Stimulated activated CD8-positive, alpha-beta memory T cell treated with anti-CD3 and anti-CD28 coated beads, Interleukin-12 subunit alpha, Interleukin-12 subunit beta, amount 100 ng/mL, for 4 hours (primary cell): ENCODE results near the gene YEATS2.
A peak's percentile ranks its signal among the peaks of the same experiment; 100 is the strongest.

Experiments
- DNase-seq: peaks from one replicate; pipeline ENCODE4 v3.0.0-alpha.2; 2020; ENCODE audit warnings: low read depth

The YEATS2 gene

DNA sequence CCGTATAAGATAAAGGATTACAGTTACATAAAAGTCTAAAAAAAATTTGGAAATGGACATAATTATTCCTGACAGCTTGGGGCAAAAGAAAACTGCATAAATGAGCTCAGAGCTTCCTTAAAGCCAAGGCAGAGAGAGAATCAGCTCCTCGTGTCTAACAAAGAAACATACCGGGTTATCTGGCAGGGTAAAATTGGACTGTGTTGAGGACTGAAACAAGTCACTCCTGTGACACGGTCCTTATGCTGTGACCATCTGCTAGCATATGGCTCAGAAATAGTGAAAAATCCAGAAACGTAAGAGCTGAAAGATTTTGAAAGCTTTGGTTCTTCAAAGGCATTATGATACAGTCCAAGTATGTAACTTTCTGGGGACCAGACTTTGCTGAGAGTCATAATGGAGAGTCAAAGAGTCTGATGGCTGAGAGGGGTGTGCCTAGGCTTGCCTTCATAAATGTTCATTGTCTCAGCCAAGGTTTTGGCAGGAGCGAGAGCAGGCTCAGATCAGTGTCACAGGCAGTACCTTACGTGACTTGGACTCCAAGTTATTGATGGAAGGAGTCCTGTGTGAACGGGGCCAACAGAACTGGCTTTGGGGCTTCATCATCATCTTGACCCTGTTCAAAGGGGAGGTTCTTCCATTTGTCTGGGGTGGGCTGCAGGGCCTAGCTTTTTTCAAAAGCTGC lies 115.3 kb downstream of the YEATS2 start:
- DNase-seq: no peak

DNA sequence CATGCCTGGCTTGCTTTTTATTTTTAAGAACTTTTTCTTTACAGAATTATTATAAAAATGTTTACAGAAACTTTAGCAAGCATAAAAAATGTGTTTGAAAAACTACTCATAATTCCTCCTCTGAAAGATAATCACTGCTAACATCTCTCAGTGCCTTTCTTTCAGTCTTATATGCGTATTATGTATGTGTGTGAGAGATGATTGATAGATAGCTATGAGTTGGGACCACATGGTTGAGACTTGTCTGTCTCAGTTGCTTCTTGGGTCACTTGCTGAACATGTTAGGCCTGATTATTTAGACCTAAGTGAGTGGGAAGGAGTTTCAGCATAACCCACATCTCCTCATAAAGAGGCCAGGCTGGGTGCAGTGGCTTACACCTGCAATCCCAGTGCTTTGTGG lies 116.6 kb downstream of the YEATS2 start:
- DNase-seq: no peak

DNA sequence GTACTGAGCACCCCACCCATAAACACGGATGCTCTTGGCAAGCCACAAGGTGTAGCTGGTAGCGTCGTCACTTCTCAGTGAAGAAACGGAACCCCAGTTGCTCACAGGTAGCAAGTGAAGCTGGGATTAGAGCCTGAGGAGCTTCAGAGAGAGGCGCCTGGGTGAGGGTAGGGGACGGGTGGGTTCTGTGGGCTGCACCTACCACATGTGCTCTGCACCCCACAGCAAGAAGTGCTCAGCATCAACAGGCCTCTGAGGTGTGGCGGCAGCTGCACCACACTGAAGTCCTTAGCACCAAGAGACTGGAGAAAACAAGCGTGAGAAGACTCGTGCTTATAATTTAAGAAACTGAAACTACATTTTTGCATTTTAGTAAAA lies 118.0 kb downstream of the YEATS2 start:
- no peak for DNase-seq

DNA sequence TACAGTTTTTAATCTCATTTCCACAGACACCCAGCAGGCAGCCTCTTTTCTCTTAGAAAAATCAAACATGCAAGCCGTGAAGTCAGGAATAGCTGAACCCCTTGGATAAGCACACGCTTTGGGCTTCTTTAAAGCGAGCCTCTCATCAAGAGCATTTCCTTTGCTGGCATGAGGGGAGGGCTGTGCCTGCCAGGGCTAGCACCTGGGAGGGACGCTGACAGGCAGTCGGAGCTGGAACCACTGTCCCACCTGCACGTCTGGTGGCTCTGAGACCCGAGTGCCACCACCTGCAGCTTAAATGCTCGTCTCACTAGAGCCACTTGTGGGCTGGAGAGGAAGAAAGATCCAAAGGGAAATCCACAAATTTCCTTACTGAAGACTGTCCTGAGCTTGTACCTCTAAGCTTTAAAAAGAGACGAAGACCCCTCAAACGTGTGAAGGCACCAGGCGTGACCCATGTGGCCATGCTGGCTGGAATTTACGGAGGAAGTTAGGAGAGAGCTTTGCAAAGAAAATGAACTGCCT lies 118.4 kb downstream of the YEATS2 start:
- DNase-seq: no peak

DNA sequence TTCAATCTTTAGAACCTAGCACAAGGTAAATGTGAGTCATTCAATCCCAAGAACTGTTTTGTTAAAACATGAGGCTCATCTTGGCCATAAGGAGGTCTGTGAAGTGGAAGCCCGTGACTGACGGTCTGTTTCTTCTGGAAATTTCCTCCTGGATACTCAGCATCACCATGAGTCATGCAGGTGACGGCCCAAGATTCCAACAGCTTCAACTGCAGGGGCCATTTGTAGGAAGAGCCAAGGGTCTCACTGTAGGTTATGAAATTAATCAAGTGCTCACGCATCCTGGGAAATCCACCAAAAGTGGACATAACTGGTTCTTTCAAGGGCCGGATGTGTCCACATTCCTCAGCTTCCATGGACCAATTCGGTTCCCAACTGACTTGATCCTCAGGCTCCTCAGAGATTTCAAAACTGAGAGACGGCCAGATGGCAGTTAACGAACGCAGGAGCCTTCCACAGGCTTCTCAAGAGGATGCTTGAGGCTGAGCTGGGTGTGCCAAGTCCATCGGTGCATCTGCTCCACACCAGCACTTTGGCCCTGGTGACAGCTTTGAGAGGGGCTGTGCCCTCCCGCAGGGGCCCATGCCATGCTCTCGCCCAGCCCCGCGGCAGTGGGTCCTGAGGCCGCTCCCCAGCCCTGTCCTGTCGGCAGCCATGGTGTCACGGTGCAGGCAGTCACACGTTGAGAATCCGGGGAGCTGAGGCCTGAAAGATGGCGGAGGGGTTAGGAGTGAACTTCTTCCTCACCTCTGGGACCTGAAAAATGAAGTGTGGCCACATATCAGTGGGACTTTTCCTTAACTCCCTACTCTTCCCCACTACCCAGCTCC lies 119.3 kb downstream of the YEATS2 start:
- DNase-seq: no peak

DNA sequence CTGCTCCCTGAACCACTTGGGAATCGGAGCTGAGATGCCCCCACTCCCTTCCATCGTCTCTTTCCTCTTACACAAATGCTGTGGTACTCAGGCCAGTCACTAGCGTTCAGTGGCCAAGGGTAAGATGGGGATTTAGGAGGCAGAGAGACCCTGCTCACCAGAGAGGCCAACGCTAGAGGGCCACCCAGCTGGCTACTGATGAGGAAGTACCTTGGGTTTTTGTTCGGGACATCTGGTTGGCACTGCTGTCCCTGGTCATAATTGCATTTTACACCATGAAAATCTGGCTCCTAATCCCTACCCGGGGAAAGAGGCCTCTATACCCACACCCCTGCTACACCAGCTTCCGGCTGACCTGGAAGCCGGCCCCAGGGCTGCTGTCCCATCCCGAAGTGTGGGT lies 120.0 kb downstream of the YEATS2 start:
- DNase-seq: no peak

DNA sequence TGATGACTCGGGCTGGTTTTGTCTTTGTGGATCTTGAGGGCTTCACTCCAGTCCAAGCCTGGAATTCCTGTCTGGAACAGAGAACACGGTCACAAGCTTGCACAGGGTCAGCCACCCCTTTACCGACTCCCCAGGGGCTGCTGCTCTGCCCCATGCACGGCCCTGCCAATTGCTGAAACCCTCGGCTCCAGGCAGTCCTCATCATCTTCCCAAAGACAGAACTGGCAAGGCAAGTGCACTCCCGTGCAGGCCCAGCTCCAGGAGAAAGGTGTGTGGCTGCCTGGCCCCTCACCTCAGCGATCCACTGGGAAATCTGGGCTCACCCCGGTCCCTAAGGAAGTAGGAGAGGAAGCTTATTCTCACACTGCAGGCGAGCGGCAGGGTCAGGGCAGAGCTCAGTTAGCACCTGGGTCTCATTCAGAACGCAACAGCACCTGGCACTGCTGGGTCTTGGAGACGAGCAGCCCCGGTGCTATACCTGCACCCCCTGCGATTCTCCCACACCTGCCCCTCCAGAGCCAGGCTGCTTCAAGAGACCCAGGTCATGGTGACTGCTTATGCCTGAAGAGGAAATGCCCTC lies 120.5 kb downstream of the YEATS2 start:
- no peak for DNase-seq

DNA sequence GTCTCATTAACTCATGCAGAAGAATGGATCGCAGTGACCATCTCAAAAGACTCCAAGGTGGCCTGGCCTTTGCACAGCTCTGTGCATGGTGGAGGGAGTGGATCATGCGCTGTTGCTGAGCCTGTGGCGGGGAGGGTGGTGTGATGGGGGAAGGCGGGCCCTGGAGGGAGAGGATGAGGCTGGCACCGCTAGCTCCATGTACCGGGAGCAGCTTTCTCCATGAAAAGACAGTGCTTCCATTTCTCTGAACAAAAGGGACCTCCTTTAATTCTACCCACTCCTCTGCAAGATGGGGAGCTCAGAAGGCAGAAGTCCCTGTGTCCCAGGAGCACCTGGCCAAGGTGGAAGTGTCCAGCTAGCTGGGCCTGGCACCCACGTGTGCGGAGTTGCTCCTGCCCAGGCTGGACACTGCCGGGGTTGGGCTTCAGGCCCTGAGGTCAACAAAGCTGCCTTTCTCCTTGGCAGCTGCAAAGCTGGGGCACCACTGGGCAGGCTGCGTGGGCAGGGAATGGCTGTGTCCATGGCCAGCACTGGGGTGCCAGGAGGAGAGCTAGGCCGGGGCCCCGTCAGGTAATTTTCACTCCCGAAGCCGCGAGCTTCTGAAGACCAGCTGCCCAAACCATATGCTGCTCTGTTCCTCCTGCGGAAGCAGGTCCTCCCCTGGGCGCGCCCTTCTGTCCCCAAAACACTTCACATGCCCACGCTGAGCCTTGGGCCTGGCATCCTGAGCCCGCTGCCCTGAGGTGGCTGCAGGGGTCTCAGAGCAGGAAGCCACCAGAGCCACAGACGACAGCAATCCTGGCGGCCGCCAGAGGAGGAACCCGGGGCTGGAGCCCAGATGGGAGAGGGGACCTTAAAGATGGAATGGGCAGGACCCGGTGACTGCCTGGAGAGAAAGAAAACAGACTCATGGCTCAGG lies 121.4 kb downstream of the YEATS2 start:
- no peak for DNase-seq

DNA sequence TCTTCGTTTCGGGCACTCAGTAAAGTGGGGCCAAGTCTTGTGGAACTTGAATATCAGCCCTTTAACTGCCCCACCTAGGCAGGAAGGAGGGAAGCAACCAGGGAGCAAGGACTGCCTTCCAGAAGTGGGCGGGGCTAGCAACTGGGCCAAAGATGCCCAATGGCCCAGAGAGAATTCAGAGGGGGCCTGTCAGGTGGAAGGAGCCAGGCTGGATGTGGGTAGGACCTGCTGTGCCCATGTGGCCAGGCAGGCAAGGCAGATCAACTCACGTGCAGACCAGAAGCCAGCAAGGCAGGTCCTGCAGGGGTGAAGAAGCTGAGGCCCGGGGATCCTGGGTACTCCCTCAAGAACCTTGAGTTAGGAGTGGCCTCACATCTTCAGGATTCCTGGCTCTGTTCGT lies 122.2 kb downstream of the YEATS2 start:
- DNase-seq: no peak

DNA sequence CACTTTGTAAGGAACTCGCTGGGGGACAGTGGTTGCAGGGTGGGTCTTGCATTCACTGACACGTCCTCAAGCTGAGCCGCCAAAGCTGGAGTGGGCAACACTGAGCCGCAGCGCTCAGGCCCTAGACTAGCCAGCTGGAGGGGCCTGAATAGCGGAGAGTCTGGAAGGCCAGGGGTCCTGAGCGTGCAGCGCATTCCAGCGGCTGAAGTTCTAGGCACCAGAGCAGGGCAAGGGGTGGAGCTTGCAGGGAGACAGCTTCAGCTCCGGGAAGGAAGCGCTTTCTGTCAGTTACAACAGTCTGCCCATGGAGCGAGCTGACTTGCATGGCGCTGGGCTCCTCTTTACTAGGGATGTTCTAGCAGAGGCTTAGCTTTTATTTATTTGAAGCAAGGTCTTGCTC lies 125.0 kb downstream of the YEATS2 start:
- no peak for DNase-seq

DNA sequence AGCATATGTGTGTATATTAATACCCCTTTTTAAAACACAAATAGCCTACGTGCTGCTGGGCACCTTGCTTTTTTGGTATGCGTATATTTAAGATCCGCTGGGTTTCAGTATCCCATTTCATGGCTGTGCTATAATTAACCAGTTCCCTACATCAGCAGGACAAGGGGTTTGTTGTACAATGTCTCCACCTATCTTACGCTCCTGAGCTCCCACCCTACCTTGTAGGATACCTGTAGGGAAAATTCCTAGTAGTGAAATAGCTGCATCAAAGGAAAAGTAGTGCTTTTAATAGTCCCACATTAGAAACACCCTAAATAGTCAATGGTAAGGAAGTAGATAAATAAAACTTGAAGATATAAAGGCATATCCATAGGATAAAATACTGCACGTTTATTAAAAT lies 126.4 kb downstream of the YEATS2 start:
- DNase-seq: no peak

DNA sequence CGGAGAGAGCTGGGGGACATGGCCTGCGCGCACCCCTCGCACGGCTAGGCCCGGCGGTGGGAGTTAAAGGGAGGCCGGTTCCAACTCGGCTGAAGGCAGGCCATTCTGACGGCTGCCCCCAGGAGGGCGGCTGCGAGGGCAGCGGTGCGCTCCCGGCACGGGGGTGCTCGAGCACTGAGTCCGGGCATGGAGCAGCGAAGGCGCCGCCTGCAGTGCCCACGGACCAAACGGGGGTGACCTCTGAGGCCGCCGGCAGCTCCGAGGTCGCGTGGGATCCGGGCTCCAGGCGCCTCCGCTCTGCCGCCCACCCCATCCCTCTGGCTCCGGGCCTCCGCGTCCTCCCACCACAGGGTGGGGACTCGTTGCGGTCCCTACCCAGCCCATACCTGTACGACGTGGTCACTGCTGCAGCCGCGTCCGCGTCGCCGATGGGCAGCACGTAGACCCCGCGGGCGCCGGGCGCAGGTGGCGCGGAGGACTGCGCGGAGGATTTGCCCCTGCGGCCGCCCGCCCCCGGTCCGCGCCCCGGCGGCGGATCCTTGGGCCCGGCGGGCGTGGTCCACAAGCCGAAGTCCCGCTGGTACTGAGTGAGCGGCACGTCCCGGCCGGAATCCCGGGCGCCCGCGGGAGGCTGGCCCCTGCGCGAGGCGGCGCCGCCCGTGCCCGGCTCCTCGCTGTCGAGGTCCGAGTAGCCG lies 127.3 kb downstream of the YEATS2 start:
- no peak for DNase-seq

DNA sequence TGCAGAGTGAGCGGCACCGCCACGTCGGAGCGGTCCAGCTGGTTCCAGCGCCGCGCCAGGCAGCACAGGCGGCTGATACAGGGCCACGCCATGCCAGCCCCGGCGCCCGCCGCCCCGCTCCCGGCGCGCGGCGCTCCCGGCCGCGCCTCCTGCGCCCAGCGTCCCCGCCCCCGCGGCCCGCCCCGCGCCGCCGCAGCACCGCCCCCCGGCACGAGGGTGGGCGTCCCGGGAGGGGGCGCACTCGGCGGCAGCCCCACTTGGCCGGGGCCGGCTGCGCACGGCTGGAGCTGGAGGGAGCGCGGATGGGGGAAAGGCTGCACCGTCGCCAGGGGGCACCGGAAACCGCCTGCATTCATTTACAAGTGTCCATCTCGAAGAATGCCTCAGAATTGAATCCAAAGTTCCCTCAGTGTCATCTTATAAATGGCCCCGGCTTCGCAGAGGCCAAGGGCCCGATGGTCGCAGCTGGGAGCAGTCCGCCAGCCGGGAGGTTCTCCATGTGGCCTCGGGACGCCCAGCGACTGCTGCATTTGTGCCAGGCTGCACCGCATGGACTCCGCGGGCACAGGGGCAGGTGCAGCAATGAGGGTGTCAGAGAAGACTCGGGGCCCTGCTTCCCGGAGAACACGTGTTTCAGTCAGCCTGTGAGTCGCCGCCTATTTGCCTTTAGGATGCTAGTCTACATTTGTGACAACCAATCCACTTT lies 128.0 kb downstream of the YEATS2 start, which contains the start of gene MAP6D1:
Gene MAP6D1, minus strand, starts transcription at position 122 of the 706 bp plus-strand sequence. Its CDS starts 30 bp downstream, at position 92.
- DNase-seq: peak; percentile 52

DNA sequence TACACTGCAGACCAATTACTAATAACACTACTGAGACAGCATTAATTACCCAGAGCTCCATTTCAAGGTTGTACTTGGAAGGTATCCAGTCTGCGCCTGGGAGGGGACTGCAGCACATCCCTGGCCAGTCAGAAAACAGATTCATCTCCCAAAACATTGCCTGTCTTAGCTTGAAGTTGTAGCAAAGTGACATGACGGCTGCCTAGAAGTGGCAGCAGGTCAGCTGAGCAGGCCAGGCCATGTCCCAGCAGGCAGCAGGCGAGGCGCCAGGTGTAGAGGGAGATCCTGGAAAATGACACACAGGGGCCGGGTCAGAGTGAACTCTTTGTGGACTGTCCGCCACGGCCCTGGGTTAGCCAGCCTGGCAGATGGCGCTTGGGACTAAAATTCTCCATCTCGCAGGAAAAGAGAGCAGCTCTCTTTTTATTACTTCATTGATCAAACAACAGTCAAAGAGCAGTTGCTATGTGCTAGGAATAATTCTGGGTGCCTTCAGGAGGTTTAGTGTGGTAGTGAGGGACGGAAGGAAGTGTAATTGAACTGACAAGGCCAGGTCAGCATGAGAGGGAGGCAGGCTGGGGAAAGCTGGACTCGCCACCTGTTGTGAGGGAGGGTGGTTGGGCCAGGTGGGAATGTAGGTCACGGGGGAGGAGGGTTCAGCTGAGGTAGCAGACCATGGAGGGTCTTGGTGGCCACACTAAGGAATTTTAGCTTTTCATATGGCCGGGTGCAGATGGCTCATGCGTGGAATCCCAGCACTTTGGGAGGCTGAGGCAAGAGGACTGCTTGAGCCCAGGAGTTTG lies 129.1 kb downstream of the YEATS2 start:
- DNase-seq: no peak

DNA sequence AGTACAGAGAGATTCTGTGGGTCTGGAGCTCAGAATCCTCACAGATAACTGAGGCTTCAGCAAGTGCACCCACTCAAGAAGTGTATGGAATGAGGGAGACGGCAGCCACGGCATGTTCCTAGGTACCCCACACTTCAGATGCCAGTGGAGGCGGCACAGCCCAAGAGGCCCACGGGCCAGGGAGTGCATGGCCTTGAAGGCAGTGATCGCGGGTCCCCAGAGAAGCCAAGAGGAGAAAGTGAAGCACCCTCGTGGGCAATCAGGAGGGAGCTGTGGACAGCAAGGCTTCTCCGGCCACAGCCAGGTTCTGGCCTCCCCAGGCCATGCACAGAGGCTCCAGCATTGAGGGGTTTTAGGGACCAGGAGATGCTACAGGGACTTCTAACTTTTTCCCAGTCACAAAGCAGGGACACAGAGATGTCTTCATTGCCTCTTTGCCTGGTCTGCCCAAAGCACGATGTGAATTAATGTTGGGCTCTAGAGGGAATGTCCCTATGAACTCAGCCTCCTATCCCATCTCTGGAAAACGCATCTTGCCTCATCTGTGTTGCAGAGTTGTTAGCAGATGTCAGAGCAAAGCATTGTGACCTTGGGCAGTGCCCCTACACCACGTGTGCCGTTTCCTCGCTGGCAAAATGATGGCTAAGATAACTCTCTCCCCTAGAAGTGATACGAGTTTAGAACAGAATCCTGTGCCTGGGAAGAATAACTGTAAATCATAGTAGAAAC lies 130.4 kb downstream of the YEATS2 start:
- no peak for DNase-seq

DNA sequence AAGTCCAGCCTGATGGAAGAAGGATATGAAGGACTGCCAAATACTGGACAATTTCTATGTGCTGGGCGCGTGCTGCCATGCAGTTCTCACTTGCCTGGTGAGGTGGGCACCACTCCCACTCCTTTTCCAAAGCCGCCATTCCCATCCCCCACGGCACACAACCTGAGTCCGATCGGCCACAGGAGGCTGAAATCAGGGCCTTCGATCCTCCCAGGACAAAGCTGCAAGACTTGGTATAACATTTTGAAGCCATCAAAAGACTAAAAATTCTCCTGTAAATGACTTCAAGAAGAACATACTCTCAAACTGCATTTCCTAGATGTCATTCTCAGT lies 130.9 kb downstream of the YEATS2 start:
- no peak for DNase-seq

DNA sequence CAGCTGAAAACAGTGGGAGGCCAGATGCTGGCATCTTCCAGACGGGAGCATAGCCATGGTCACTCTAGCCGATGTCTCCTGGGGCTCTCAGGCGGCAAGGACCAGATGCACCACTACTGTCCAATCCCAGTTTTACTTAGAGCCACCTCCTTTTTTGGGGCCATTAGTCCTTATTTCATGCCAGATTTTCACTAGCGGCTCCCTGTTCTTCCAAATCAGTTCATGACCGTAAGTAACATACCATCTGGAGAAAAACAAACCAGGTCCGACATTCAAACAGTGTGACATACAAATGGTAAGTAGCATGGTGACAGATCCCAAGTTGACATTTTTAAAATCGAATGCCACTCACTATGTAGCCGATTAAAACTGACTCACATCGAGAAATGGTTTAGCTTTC lies 131.9 kb downstream of the YEATS2 start:
- no peak for DNase-seq

DNA sequence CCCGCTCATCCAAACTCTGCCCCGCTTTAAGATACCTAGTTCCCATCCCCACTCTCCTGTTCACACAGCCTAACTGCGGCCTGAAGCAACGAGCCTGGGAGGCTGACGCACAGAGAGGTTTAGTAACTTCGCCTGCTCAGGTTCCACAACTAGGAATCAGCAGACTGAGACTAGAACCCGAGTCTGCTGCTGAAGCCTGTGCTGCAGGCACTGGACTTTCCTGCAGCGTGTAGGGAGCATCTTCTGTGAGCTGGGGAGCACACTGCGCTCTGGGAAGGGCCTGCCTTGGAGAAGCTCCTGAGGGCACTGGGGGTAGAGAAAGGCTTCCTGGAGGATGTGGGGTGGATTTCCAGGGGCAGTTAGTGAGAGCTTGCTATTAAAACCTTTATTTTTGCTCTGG lies 132.6 kb downstream of the YEATS2 start:
- DNase-seq: no peak

DNA sequence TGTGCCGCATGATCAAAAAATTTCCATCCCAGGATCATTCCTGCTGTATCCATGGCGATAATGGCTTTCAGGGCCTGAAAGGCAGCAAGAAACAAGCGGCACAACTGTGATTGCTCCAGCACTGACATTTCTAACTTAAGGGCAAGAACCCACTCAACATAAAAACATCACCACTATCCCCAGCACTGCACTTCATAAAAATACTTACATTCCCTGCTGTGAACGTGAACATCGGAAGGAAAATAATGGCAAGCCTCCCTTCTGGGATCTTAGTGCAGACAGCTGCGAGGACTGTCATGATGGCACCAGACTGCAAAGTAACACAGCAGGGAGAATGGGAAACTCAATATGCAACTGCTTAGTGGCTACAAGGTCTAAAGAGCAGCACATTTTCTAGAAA lies 135.9 kb downstream of the YEATS2 start:
- DNase-seq: no peak
